ENCODE data around the gene ARHGAP35. TPM values are rescaled to one million over a fixed set of nuclear protein-coding genes. Genes with fewer than 3 reads are reported as not detected.

ARHGAP35 gene
- polyA plus RNA-seq, 1 of the 3 experiments (the other 2 are of a cell fraction), result 25.1 TPM

GRCh38 chr19:46844067-46844489, 16.7 kb upstream of the ARHGAP35 start (continued):
- TF ChIP-seq PBX3 (IDR thresholded peaks at IDR 0.05) (no peak), ELF1 (IDR thresholded peaks at IDR 0.05) (no peak), CTCF (IDR thresholded peaks at IDR 0.05) (no peak)

GRCh38 chr19:46845959-46846459, 14.8 kb upstream of the ARHGAP35 start:
- Histone ChIP-seq H3K9me2 (no peaks in the 10 kb centered on the region), H3K27ac (ENCODE audit: low read depth in 2 of 2, low read length in 1 of 2) (no peak overlapping the region), H3K9ac (no peak overlapping the region), H3K27me3 (ENCODE audit: insufficient read depth) (no peaks in the 10 kb centered on the region), H3F3A (replicated peaks; ENCODE audit: insufficient read depth) (peaks cover 31% of the 10 kb centered on the region), H3K4me1 (ENCODE audit: control insufficient read depth in 1 of 2, insufficient read depth in 2 of 2, low read depth in 1 of 2, low read length in 1 of 2) (peaks cover 0 to 11% of the 10 kb centered on the region in 2 experiments; a peak in 2 of 4 replicates), H4K20me1 (ENCODE audit: insufficient read depth) (peaks cover 13% of the 10 kb centered on the region), H3K9me3 (no peaks in the 10 kb centered on the region), H3K4me2 (no peak overlapping the region), H2AFZ (ENCODE audit: low read depth) (no peak overlapping the region), H3K79me2 (ENCODE audit: insufficient read depth) (peaks cover 72% of the 10 kb centered on the region), H3K4me3 (ENCODE audit: low read depth in 2 of 2, low read length in 1 of 2) (no peak overlapping the region), H3K36me3 (replicated peaks in 1 of 2; ENCODE audit: control insufficient read depth in 1 of 2, insufficient read depth in 2 of 2, low read length in 1 of 2) (peaks cover 5 to 8% of the 10 kb centered on the region in 2 experiments)
- WGBS (ENCODE audit: low lambda C conversion rate), result 97% methylated on average over 19 of the region's 19 CpGs
- POLR2A ChIA-PET, result no interaction called here
- CTCF ChIA-PET, result interaction anchor here (0.6 to 11.8 kb wide), 4 partner anchors 91 to 167 kb away, joined by 3 to 170 read pairs (median 4); no protein-coding TSS in a partner anchor
- TF ChIP-seq EZH2phosphoT487 (IDR thresholded peaks at IDR 0.05; ENCODE audit: borderline replicate concordance, low read depth), result no peak
- no peak for TF ChIP-seq REST (IDR thresholded peaks at IDR 0.05; ENCODE audit: low read depth, low read length)
- no peak for TF ChIP-seq USF1 (IDR thresholded peaks at IDR 0.05; ENCODE audit: borderline replicate concordance, low read depth)
- no peak for TF ChIP-seq CHD2 (IDR thresholded peaks at IDR 0.05; ENCODE audit: low read length, partially characterized antibody)
- TF ChIP-seq NRF1 (IDR thresholded peaks at IDR 0.05; ENCODE audit: low read depth, low read length), result no peak
- no peak for TF ChIP-seq CTCF (IDR thresholded peaks at IDR 0.05)
- TF ChIP-seq MAX (IDR thresholded peaks at IDR 0.05; ENCODE audit: low read depth), result no peak
- no peak for TF ChIP-seq TCF12 (IDR thresholded peaks at IDR 0.05)
- no peak for DNase-seq
